MM.1S (cell line): ENCODE measurements around the gene DHFR.

Experiments
- DNase-seq: peaks from one replicate; pipeline ENCODE4 v3.0.0-alpha.2; 2015
- H2AFZ ChIP-seq: fragments of 300-600 bp; sonication (generic); 2 replicates; pipeline ENCODE4 v1.6.0; 2016; ENCODE audit warnings: antibody characterized with exemption, low read length
- H3F3A ChIP-seq: fragments of 300-600 bp; sonication (generic); 2 replicates; pipeline ENCODE4 v1.6.1; 2016; ENCODE audit warnings: mild to moderate bottlenecking, antibody characterized with exemption, low read length, moderate library complexity, mixed read lengths; ENCODE audit not compliant: insufficient read depth
- H3K27ac ChIP-seq: fragments of 300-600 bp; sonication (generic); 2 replicates; pipeline ENCODE4 v1.5.1; 2016; ENCODE audit warnings: mild to moderate bottlenecking, low read length
- H3K27me3 ChIP-seq: fragments of 300-600 bp; sonication (generic); replicated peaks from 2 replicates; pipeline ENCODE4 v1.6.0; 2016; ENCODE audit warnings: low read length; ENCODE audit not compliant: insufficient read depth
- H3K36me3 ChIP-seq: fragments of 300-600 bp; sonication (generic); replicated peaks from 2 replicates; pipeline ENCODE4 v1.6.1; 2016; ENCODE audit warnings: mild to moderate bottlenecking, low read length, mixed read lengths; ENCODE audit not compliant: insufficient read depth
- H3K4me1 ChIP-seq: fragments of 300-600 bp; sonication (generic); 2 replicates; pipeline ENCODE4 v1.6.1; 2016; ENCODE audit warnings: low read length, mixed read lengths
- H3K4me2 ChIP-seq: fragments of 300-600 bp; sonication (generic); 2 replicates; pipeline ENCODE4 v1.6.0; 2016; ENCODE audit warnings: low read depth, low read length
- H3K4me3 ChIP-seq: fragments of 300-600 bp; sonication (generic); 2 replicates; pipeline ENCODE4 v1.5.1; 2016; ENCODE audit warnings: low read length, mixed read lengths
- H3K79me2 ChIP-seq: fragments of 300-600 bp; sonication (generic); 2 replicates; pipeline ENCODE4 v1.6.1; 2016; ENCODE audit warnings: mixed run types, low read length, mixed read lengths
- H3K9ac ChIP-seq: fragments of 300-600 bp; sonication (generic); 2 replicates; pipeline ENCODE4 v1.6.1; 2016; ENCODE audit warnings: low read length, mixed read lengths
- H3K9me2 ChIP-seq: fragments of 300-600 bp; sonication (generic); replicated peaks from 2 replicates; pipeline ENCODE4 v1.6.1; 2016; ENCODE audit warnings: mild to moderate bottlenecking, low read length, mixed read lengths; ENCODE audit not compliant: insufficient read depth
- H3K9me3 ChIP-seq: fragments of 300-600 bp; sonication (generic); replicated peaks from 2 replicates; pipeline ENCODE4 v1.6.1; 2016; ENCODE audit warnings: mild to moderate bottlenecking, low read length, mixed read lengths; ENCODE audit not compliant: insufficient read depth
- H4K20me1 ChIP-seq: fragments of 300-600 bp; sonication (generic); 2 replicates; pipeline ENCODE4 v1.6.1; 2016; ENCODE audit warnings: mild to moderate bottlenecking, low read length, moderate library complexity, mixed read lengths; ENCODE audit not compliant: insufficient read depth
- CTCF ChIP-seq: fragments of 300-600 bp; sonication (generic); IDR thresholded peaks from 2 replicates; pipeline ENCODE4 v1.5.1; 2016; ENCODE audit warnings: antibody characterized with exemption, low read length, mixed read lengths
- EZH2 ChIP-seq: fragments of 300-600 bp; sonication (generic); optimal IDR thresholded peaks from 2 replicates; pipeline ENCODE3; 2017; ENCODE audit warnings: low read depth, mild to moderate bottlenecking, antibody characterized with exemption, low read length, mixed read lengths
- EZH2phosphoT487 ChIP-seq: fragments of 300-600 bp; sonication (generic); IDR thresholded peaks from 2 replicates; pipeline ENCODE4 v1.6.1; 2018; ENCODE audit warnings: antibody characterized with exemption, low read length

DHFR gene

GRCh38 chr5:80703291-80703690, 48.5 kb upstream of the DHFR start:
- peaks cover 14% of the 10 kb centered on the region for H3K4me1 ChIP-seq
- H4K20me1 ChIP-seq = no peaks in the 10 kb centered on the region
- no peak overlapping the region for H3K9ac ChIP-seq
- no peaks in the 10 kb centered on the region for H3K27me3 ChIP-seq
- DNase-seq = no peak
- no peak overlapping the region for H3K4me3 ChIP-seq
- H3K79me2 ChIP-seq = no peaks in the 10 kb centered on the region
- TF ChIP-seq CTCF = no peak
- H3K4me2 ChIP-seq = no peak overlapping the region
- H3K27ac ChIP-seq = no peak overlapping the region
- H3K36me3 ChIP-seq = no peaks in the 10 kb centered on the region
- H3K9me3 ChIP-seq = no peaks in the 10 kb centered on the region
- no peaks in the 10 kb centered on the region for H3F3A ChIP-seq
- no peak overlapping the region for H2AFZ ChIP-seq
- H3K9me2 ChIP-seq = no peaks in the 10 kb centered on the region

- Histone ChIP-seq H3F3A (no peaks in the 10 kb centered on the region), H3K9me3 (no peaks in the 10 kb centered on the region), H3K4me3 (no peak overlapping the region), H3K27ac (no peak overlapping the region), H3K27me3 (no peaks in the 10 kb centered on the region), H3K9ac (no peak overlapping the region), H3K79me2 (no peaks in the 10 kb centered on the region), H3K36me3 (no peaks in the 10 kb centered on the region), H3K4me1 (peaks cover 14% of the 10 kb centered on the region), H3K4me2 (no peak overlapping the region), H3K9me2 (no peaks in the 10 kb centered on the region), H2AFZ (no peak overlapping the region), H4K20me1 (no peaks in the 10 kb centered on the region)
- no peak for DNase-seq
- no peak for TF ChIP-seq EZH2
- no peak for TF ChIP-seq EZH2phosphoT487
- TF ChIP-seq CTCF = no peak
Observed at GRCh38 chr5:80701597-80701996, 46.8 kb upstream of the DHFR start.

GRCh38 chr5:80698369-80698768, 43.6 kb upstream of the DHFR start:
- no peak for DNase-seq
- H3K36me3 ChIP-seq = no peaks in the 10 kb centered on the region
- no peaks in the 10 kb centered on the region for H3K79me2 ChIP-seq
- no peaks in the 10 kb centered on the region for H4K20me1 ChIP-seq
- H3K4me3 ChIP-seq = no peak overlapping the region
- no peaks in the 10 kb centered on the region for H3K9me2 ChIP-seq
- H3K27ac ChIP-seq = no peak overlapping the region
- no peaks in the 10 kb centered on the region for H3F3A ChIP-seq
- no peak overlapping the region for H2AFZ ChIP-seq
- peaks cover 2% of the 10 kb centered on the region; the same call in 1 of the 2 replicates for H3K4me1 ChIP-seq
- no peak overlapping the region for H3K4me2 ChIP-seq
- no peak overlapping the region for H3K9ac ChIP-seq
- no peak for TF ChIP-seq EZH2
- TF ChIP-seq CTCF = no peak
- no peak for TF ChIP-seq EZH2phosphoT487
- H3K9me3 ChIP-seq = no peaks in the 10 kb centered on the region
- H3K27me3 ChIP-seq = no peaks in the 10 kb centered on the region
